ENCODE results near the gene AFF3. TPM values are rescaled to one million over a fixed set of nuclear protein-coding genes. Genes with fewer than 3 reads are reported as not detected.

Gene AFF3
- total and polyA plus RNA-seq, 12 donors, result 0.39 to 16.9 (median 7.0) TPM

GRCh38 chr2:100000915-100001707 is 141.3 kb downstream of the AFF3 start:
- intact Hi-C loops (cut with DNase I), result no loop called here
- no peak overlapping the region for H3K27ac ChIP-seq
- H3K4me3 ChIP-seq, result no peak overlapping the region
- WGBS, 2 donors, result 90 to 93% methylated on average over 22 of the region's 22 CpGs
- H3K36me3 ChIP-seq, result peaks cover 0 to under 1% (median 0%) of the 10 kb centered on the region in 9 donors
- ATAC-seq (no peak), DNase-seq (no peak)
- no peaks in the 10 kb centered on the region for H3K9me3 ChIP-seq
- no peak for TF ChIP-seq CTCF (IDR thresholded peaks at IDR 0.05)
- H3K4me1 ChIP-seq, result no peaks in the 10 kb centered on the region
- H3K27me3 ChIP-seq, result no peaks in the 10 kb centered on the region

- H3K27ac ChIP-seq, result no peak overlapping the region
- H3K27me3 ChIP-seq, result no peaks in the 10 kb centered on the region
- H3K36me3 ChIP-seq, result no peaks in the 10 kb centered on the region
- ATAC-seq (no peak), DNase-seq (no peak)
- intact Hi-C loops (cut with DNase I), result no loop called here
- no peak overlapping the region for H3K4me3 ChIP-seq
- WGBS, 2 donors, result 89 to 94% methylated on average over 12 of the region's 12 CpGs
- no peaks in the 10 kb centered on the region for H3K4me1 ChIP-seq
- H3K9me3 ChIP-seq, result no peaks in the 10 kb centered on the region
- no peak for TF ChIP-seq CTCF (IDR thresholded peaks at IDR 0.05)
These were observed 143.6 kb downstream of the AFF3 start for GRCh38 chr2:99998651-99999320.

- Histone ChIP-seq H3K4me3 (no peak overlapping the region), H3K9me3 (no peaks in the 10 kb centered on the region), H3K27me3 (no peaks in the 10 kb centered on the region), H3K27ac (no peak overlapping the region), H3K4me1 (peaks cover 0 to 23% (median 8%) of the 10 kb centered on the region in 9 donors), H3K36me3 (no peaks in the 10 kb centered on the region)
- TF ChIP-seq CTCF (IDR thresholded peaks at IDR 0.05), result no peak
- intact Hi-C loops (cut with DNase I), result no loop called here
- no peak for DNase-seq
- WGBS, 2 donors, result 61 to 89% methylated on average over 3 of the region's 3 CpGs
- ATAC-seq, result peak in 2 of 8 donors; percentile 48 to 68
These were observed 152.5 kb downstream of the AFF3 start for GRCh38 chr2:99989905-99990304.

- Histone ChIP-seq H3K9me3 (no peaks in the 10 kb centered on the region), H3K36me3 (no peaks in the 10 kb centered on the region), H3K4me3 (no peak overlapping the region), H3K4me1 (peaks cover 0 to 31% (median 11%) of the 10 kb centered on the region in 9 donors), H3K27ac (no peak overlapping the region), H3K27me3 (no peaks in the 10 kb centered on the region)
- 22 to 29% methylated on average over 3 of the region's 3 CpGs for WGBS, 2 donors
- TF ChIP-seq CTCF (IDR thresholded peaks at IDR 0.05), result no peak
- peak in 1 of 8 donors; percentile 14 for ATAC-seq
- no peak for DNase-seq
- intact Hi-C loops (cut with DNase I), result no loop called here
These were observed 153.8 kb downstream of the AFF3 start for GRCh38 chr2:99988599-99988998.
